Neutrophil (primary cell): ENCODE data around the gene HMCN2.

Experiments
- H3K27ac ChIP-seq: fragments of 200-600 bp; sonication (generic); 2 replicates; pipeline ENCODE4 v1.5.1; 2016; ENCODE audit warnings: mild to moderate bottlenecking, moderate library complexity
- H3K27me3 ChIP-seq: fragments of 200-600 bp; sonication (generic); 2 replicates; pipeline ENCODE4 v1.6.0; 2016; ENCODE audit warnings: mild to moderate bottlenecking
- H3K36me3 ChIP-seq: fragments of 200-600 bp; sonication (generic); 2 replicates; pipeline ENCODE4 v1.5.1; 2017
- H3K4me1 ChIP-seq, 2 experiments: fragments of 200-600 bp in 1 of 2; sonication (generic) in 1 of 2; 1 replicate in 1 of 2; 2 replicates in 1 of 2; pipeline versions ENCODE4 v1.5.1 to v1.6.1; 2013 to 2016; ENCODE audit warnings: low read depth in 1 of 2, low read length in 1 of 2, mild to moderate bottlenecking in 1 of 2, moderate library complexity in 1 of 2; ENCODE audit not compliant: control insufficient read depth in 1 of 2, insufficient read depth in 1 of 2
- H3K4me3 ChIP-seq, 2 experiments: fragments of 200-600 bp in 1 of 2; sonication (generic) in 1 of 2; 1 replicate in 1 of 2; 2 replicates in 1 of 2; pipeline ENCODE4 v1.5.1; 2013 to 2016; ENCODE audit warnings: low read depth in 1 of 2, low read length in 1 of 2, mild to moderate bottlenecking in 1 of 2, moderate library complexity in 1 of 2
- H3K9me3 ChIP-seq: fragments of 200-600 bp; sonication (generic); 2 replicates; pipeline ENCODE4 v1.5.1; 2016
- TF ChIP-seq, protein P1 (sequence below): fragments of 200-600 bp; sonication (generic); IDR thresholded peaks from 2 replicates; pipeline ENCODE4 v1.5.1; 2016; ENCODE audit warnings: antibody characterized with exemption

Gene HMCN2

DNA sequence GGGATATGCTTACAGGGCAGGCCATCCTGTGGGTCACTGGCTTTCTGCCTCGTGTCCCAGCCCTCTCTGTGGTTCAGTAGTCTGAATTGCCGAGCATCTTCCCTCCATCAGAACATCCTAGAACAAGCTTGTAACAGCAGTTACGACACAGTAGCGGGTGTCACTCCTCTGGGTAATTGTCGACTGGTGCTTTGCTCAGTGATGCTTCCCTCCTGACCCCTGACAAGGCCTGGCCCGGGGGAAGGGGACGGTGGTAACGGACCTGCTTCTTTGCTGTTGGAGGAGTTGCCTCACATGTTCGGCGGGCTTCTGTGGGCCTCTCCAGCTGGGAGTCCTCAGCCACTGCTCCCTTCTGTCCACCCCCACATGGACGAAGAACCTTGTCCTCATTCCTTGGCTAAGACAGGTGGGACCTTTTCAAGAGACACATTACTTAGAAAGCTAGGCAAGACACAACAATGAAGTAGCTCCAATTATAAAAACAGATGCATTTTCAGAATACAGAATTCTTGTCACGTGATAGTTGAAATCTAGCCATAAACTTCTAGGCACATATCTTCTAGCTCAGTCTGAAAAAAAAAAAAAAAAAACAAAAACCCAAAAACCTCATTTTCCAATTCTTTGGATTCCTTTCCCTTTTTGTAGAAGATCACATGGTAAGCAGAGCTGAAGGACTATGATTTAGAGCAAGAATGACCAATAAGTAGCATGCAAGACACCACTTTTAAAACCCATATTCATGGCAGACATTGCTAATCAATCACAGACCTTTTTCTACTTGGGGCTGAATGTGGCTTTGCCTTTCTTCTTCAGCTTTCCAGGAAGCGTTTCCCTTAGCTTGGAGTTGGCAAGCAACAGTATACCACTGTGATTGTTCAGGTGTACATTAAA is 25.0 kb downstream of the HMCN2 start:
- TF ChIP-seq, protein P1, sequence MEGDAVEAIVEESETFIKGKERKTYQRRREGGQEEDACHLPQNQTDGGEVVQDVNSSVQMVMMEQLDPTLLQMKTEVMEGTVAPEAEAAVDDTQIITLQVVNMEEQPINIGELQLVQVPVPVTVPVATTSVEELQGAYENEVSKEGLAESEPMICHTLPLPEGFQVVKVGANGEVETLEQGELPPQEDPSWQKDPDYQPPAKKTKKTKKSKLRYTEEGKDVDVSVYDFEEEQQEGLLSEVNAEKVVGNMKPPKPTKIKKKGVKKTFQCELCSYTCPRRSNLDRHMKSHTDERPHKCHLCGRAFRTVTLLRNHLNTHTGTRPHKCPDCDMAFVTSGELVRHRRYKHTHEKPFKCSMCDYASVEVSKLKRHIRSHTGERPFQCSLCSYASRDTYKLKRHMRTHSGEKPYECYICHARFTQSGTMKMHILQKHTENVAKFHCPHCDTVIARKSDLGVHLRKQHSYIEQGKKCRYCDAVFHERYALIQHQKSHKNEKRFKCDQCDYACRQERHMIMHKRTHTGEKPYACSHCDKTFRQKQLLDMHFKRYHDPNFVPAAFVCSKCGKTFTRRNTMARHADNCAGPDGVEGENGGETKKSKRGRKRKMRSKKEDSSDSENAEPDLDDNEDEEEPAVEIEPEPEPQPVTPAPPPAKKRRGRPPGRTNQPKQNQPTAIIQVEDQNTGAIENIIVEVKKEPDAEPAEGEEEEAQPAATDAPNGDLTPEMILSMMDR, result no peak
- H3K4me1 ChIP-seq, result no peaks in the 10 kb centered on the region
- peaks cover 40% of the 10 kb centered on the region for H3K27me3 ChIP-seq

DNA sequence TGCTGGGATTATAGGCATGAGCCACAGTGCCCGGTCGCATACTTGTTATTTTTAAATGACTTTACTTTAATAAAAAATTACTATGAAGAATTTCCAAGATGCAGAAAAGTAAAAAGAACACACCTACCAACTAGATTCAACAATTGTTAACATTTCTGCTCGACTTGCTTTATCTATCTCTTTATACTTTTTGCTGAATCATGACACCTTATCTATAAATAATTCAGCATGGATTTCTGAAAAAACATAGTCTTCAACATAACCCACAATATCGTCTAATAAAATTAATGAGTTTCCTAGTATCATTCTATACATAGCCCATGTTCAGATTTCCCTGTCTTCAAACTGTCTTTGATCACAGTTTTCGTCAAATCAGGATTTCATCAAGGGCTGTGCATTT is 25.9 kb downstream of the HMCN2 start:
- no peak overlapping the region for H3K27ac ChIP-seq
- H3K4me3 ChIP-seq, result no peak overlapping the region
- H3K9me3 ChIP-seq, result no peaks in the 10 kb centered on the region
- no peaks in the 10 kb centered on the region for H3K36me3 ChIP-seq
- TF ChIP-seq, protein P1, result no peak
- peaks cover 40% of the 10 kb centered on the region for H3K27me3 ChIP-seq
- H3K4me1 ChIP-seq, result no peaks in the 10 kb centered on the region

More for the DNA sequence above, 25.0 kb downstream of the HMCN2 start:
- H3K9me3 ChIP-seq, result no peaks in the 10 kb centered on the region
- H3K27ac ChIP-seq, result no peak overlapping the region
- H3K4me3 ChIP-seq, result no peak overlapping the region
- H3K36me3 ChIP-seq, result no peaks in the 10 kb centered on the region

DNA sequence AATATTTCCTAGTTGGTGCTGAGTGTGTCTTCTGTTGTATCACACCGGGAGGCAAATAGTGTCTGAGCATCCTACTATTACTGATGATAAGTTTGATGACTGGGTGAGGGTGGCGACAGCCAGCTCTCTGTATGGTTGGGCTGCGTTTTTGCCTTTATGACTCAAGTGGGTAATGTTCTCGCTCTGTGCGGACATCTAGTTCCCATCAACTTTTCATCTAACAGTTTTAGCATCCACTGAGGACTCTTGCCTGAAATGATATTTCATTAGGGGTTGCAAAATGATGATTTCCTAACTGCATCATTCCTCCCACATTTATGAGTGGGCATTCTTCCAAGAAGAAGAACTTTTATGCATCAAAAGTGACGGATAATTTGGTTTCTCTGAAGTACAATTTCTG is 26.5 kb downstream of the HMCN2 start:
- no peak overlapping the region for H3K4me3 ChIP-seq
- no peak overlapping the region for H3K27ac ChIP-seq
- H3K27me3 ChIP-seq, result peaks cover 40% of the 10 kb centered on the region
- no peaks in the 10 kb centered on the region for H3K4me1 ChIP-seq
- TF ChIP-seq, protein P1, result no peak
- no peaks in the 10 kb centered on the region for H3K9me3 ChIP-seq
- H3K36me3 ChIP-seq, result no peaks in the 10 kb centered on the region

DNA sequence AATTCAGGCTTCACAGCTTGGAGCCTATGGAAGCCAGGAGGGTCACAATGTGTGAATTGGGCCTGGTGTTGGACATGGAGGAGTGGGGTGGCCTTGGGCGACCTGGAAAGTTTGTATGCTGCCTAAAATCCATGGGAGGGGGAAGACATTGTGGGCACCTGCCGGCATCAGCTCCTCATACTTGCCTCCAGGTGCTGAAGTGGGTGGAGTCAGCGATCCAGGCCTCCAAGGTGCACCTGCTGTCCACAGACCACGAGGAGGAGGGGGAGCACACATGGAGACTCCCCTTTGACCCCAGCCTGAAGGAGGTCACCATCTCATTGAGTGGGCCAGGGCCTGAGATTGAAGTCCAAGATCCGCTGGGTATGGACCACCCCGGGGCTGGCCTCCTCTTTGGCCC is 29.1 kb downstream of the HMCN2 start:
- H3K27me3 ChIP-seq, result peaks cover 24% of the 10 kb centered on the region

DNA sequence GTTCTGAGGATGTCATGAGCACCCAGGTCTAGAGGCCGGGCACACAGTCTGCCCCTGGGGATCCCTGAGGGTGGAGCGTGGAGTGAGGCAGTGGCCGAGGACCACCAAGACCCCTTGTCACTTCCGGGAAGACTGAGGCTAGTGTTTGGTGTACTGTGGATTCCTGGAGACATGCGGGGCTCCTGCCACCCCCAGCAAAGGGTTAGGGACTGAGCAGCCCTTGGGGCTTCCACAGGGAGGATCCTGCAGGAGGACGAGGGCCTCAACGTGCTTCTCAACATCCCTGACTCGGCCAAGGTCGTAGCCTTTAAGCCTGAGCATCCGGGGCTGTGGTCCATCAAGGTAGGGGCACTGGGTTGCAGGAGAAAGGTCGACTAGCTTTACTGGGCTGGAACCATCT is 29.9 kb downstream of the HMCN2 start:
- H3K36me3 ChIP-seq, result no peaks in the 10 kb centered on the region
- H3K4me1 ChIP-seq, result no peaks in the 10 kb centered on the region
- TF ChIP-seq, protein P1, result no peak
- no peak overlapping the region for H3K4me3 ChIP-seq
- H3K9me3 ChIP-seq, result no peaks in the 10 kb centered on the region
- peaks cover 18% of the 10 kb centered on the region for H3K27me3 ChIP-seq
- no peak overlapping the region for H3K27ac ChIP-seq

More for the DNA sequence above, 29.1 kb downstream of the HMCN2 start:
- Histone ChIP-seq H3K36me3 (no peaks in the 10 kb centered on the region), H3K4me1 (no peaks in the 10 kb centered on the region), H3K9me3 (no peaks in the 10 kb centered on the region), H3K4me3 (no peak overlapping the region), H3K27ac (no peak overlapping the region)
- TF ChIP-seq, protein P1, result no peak
